Effector memory CD4-positive, alpha-beta T cell (primary cell): Measurements from ENCODE around the gene NEU2.

Experiments
- DNase-seq, 3 donors: peaks; one replicate each; pipeline ENCODE4 v3.0.0-alpha.2; 2020
- H3K27ac ChIP-seq: 2 replicates; pipeline ENCODE4 v1.7.0; 2013; ENCODE audit warnings: mild to moderate bottlenecking, low read length, moderate library complexity; ENCODE audit not compliant: insufficient read depth, poor library complexity, severe bottlenecking
- H3K27me3 ChIP-seq: replicated peaks from 2 replicates; pipeline ENCODE4 v1.7.0; 2013; ENCODE audit warnings: mild to moderate bottlenecking, low read length; ENCODE audit not compliant: insufficient read depth, control insufficient read depth, poor library complexity, severe bottlenecking
- H3K36me3 ChIP-seq: 2 replicates; pipeline ENCODE4 v1.7.0; 2013; ENCODE audit warnings: mild to moderate bottlenecking, low read length, moderate library complexity; ENCODE audit not compliant: control insufficient read depth, insufficient read depth
- H3K4me1 ChIP-seq: 2 replicates; pipeline ENCODE4 v1.7.0; 2013; ENCODE audit warnings: low read length, mild to moderate bottlenecking; ENCODE audit not compliant: control insufficient read depth, insufficient read depth, poor library complexity, severe bottlenecking
- H3K4me3 ChIP-seq: 2 replicates; pipeline ENCODE4 v1.7.0; 2013; ENCODE audit warnings: low read length, low read depth, mild to moderate bottlenecking; ENCODE audit not compliant: insufficient read depth, poor library complexity, severe bottlenecking
- H3K9me3 ChIP-seq: 2 replicates; pipeline ENCODE4 v1.7.0; 2013; ENCODE audit warnings: mild to moderate bottlenecking, low read length, moderate library complexity; ENCODE audit not compliant: control insufficient read depth

Gene NEU2

GRCh38 chr2:233056961-233057605 is 24.6 kb downstream of the NEU2 start:
- Histone ChIP-seq H3K9me3 (no peaks in the 10 kb centered on the region), H3K27me3 (no peaks in the 10 kb centered on the region), H3K36me3 (no peaks in the 10 kb centered on the region), H3K4me1 (peaks cover 20% of the 10 kb centered on the region), H3K4me3 (no peak overlapping the region), H3K27ac (no peak overlapping the region)
- no peak for DNase-seq

GRCh38 chr2:233058717-233059546 is 26.5 kb downstream of the NEU2 start:
- H3K27me3 ChIP-seq = no peaks in the 10 kb centered on the region
- H3K9me3 ChIP-seq = no peaks in the 10 kb centered on the region
- H3K27ac ChIP-seq = peak overlapping the region; percentile 85
- peaks cover 33% of the 10 kb centered on the region for H3K4me1 ChIP-seq
- H3K4me3 ChIP-seq = no peak overlapping the region
- DNase-seq = no peak
- H3K36me3 ChIP-seq = no peaks in the 10 kb centered on the region

GRCh38 chr2:233059547-233059796 is 27.0 kb downstream of the NEU2 start:
- Histone ChIP-seq H3K27me3 (no peaks in the 10 kb centered on the region), H3K4me3 (peak overlapping the region; percentile 63), H3K9me3 (no peaks in the 10 kb centered on the region), H3K27ac (peak overlapping the region; percentile 85), H3K36me3 (no peaks in the 10 kb centered on the region), H3K4me1 (peaks cover 36% of the 10 kb centered on the region)
- DNase-seq = no peak

GRCh38 chr2:233059797-233060500 is 27.5 kb downstream of the NEU2 start, which contains the start of gene INPP5D:
Gene INPP5D, plus strand, starts transcription at chr2:233060342. Its CDS starts 137 bp downstream, at chr2:233060479.
- H3K4me3 ChIP-seq = peak within 1 kb of the TSS; percentile 63
- no peaks in the 10 kb centered on the region for H3K36me3 ChIP-seq
- H3K9me3 ChIP-seq = no peaks in the 10 kb centered on the region
- peaks cover 40% of the 10 kb centered on the region for H3K4me1 ChIP-seq
- DNase-seq = peak; percentile 61 to 68 (median 61)
- H3K27me3 ChIP-seq = no peaks in the 10 kb centered on the region
- H3K27ac ChIP-seq = peak within 1 kb of the TSS; percentile 85

- Histone ChIP-seq H3K9me3 (no peaks in the 10 kb centered on the region), H3K27me3 (no peaks in the 10 kb centered on the region), H3K4me1 (peaks cover 42% of the 10 kb centered on the region), H3K4me3 (peak overlapping the region; percentile 63), H3K27ac (peak overlapping the region; percentile 85), H3K36me3 (no peaks in the 10 kb centered on the region)
- no peak for DNase-seq
Measured at GRCh38 chr2:233060501-233060979, 28.1 kb downstream of the NEU2 start.

- DNase-seq = no peak
- Histone ChIP-seq H3K9me3 (no peaks in the 10 kb centered on the region), H3K27ac (peak overlapping the region; percentile 85), H3K4me1 (peaks cover 42% of the 10 kb centered on the region), H3K4me3 (peak overlapping the region; percentile 63), H3K27me3 (no peaks in the 10 kb centered on the region), H3K36me3 (peaks cover 3% of the 10 kb centered on the region)
Measured at GRCh38 chr2:233060980-233061590, 28.6 kb downstream of the NEU2 start.

- peaks cover 9% of the 10 kb centered on the region for H3K36me3 ChIP-seq
- H3K9me3 ChIP-seq = no peaks in the 10 kb centered on the region
- peak overlapping the region; percentile 63 for H3K4me3 ChIP-seq
- H3K4me1 ChIP-seq = peaks cover 42% of the 10 kb centered on the region
- H3K27ac ChIP-seq = peak overlapping the region; percentile 85
- H3K27me3 ChIP-seq = no peaks in the 10 kb centered on the region
- no peak for DNase-seq
Measured at GRCh38 chr2:233061591-233062450, 29.3 kb downstream of the NEU2 start.

GRCh38 chr2:233062451-233062850 is 30.0 kb downstream of the NEU2 start:
- H3K4me1 ChIP-seq = peaks cover 48% of the 10 kb centered on the region
- no peak for DNase-seq
- H3K27me3 ChIP-seq = no peaks in the 10 kb centered on the region
- H3K36me3 ChIP-seq = peaks cover 14% of the 10 kb centered on the region
- H3K9me3 ChIP-seq = no peaks in the 10 kb centered on the region
- peak overlapping the region; percentile 63 for H3K4me3 ChIP-seq
- H3K27ac ChIP-seq = peak overlapping the region; percentile 85

GRCh38 chr2:233062946-233063268 is 30.4 kb downstream of the NEU2 start:
- peaks cover 19% of the 10 kb centered on the region for H3K36me3 ChIP-seq
- no peaks in the 10 kb centered on the region for H3K27me3 ChIP-seq
- peak overlapping the region; percentile 63 for H3K4me3 ChIP-seq
- DNase-seq = no peak
- peaks cover 48% of the 10 kb centered on the region for H3K4me1 ChIP-seq
- peak overlapping the region; percentile 85 for H3K27ac ChIP-seq
- no peaks in the 10 kb centered on the region for H3K9me3 ChIP-seq
